ENCODE measurements around the gene SS18L1.

Gene SS18L1

GRCh38 chr20:62143081-62143956 is at the start of gene SS18L1, which contains the start of gene PSMA7:
Gene SS18L1 (plus strand): TSS chr20:62143769. CDS start chr20:62143821, 52 bp downstream.
Gene PSMA7 (minus strand): TSS chr20:62143394. CDS start chr20:62143303, 91 bp downstream.
- no peak for TF ChIP-seq CTCF (IDR thresholded peaks at IDR 0.05; ENCODE audit: low read depth, low read length)
- DNase-seq (ENCODE audit: extremely low read depth, low read depth), result peak; percentile 74

- DNase-seq (ENCODE audit: extremely low read depth, low read depth), result no peak
- no peak for TF ChIP-seq CTCF (IDR thresholded peaks at IDR 0.05; ENCODE audit: low read depth, low read length)
Measured at GRCh38 chr20:62096421-62097380, 46.9 kb upstream of the SS18L1 start.

- no peak for TF ChIP-seq CTCF (IDR thresholded peaks at IDR 0.05; ENCODE audit: low read depth, low read length)
- no peak for DNase-seq (ENCODE audit: extremely low read depth, low read depth)
Measured at GRCh38 chr20:62097881-62098407, 45.6 kb upstream of the SS18L1 start.

GRCh38 chr20:62101078-62101477 is 42.5 kb upstream of the SS18L1 start:
- no peak for TF ChIP-seq CTCF (IDR thresholded peaks at IDR 0.05; ENCODE audit: low read depth, low read length)
- no peak for DNase-seq (ENCODE audit: extremely low read depth, low read depth)

GRCh38 chr20:62103508-62104233 is 39.9 kb upstream of the SS18L1 start:
- no peak for TF ChIP-seq CTCF (IDR thresholded peaks at IDR 0.05; ENCODE audit: low read depth, low read length)
- no peak for DNase-seq (ENCODE audit: extremely low read depth, low read depth)

GRCh38 chr20:62104234-62104789 is 39.3 kb upstream of the SS18L1 start:
- DNase-seq (ENCODE audit: extremely low read depth, low read depth), result no peak
- TF ChIP-seq CTCF (IDR thresholded peaks at IDR 0.05; ENCODE audit: low read depth, low read length), result no peak
